Measurements from ENCODE around the gene PANX1.

Gene PANX1

DNA sequence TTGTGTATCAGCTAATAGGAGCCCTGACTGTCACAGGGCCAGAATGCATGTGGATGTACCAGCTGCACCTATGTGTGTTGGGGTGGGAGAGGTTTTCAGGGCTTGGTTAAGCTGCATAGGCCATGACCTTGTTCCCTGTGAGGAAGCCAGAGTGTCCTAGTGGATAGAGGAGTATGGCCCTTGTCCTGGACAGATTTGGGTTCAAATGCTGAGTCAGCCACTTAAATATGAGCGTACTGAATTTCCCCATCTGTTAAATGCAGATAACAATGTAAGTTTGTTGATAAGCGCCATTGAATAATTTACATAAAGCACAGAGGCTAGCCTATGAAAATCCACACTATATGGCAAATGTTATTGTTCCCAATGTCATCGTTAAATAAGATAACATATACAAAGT lies 74.4 kb downstream of the PANX1 start:
- Mint-ChIP-seq H3K27me3 (no peaks in the 10 kb centered on the region), H3K4me1 (ENCODE audit: low read depth) (no peaks in the 10 kb centered on the region), H3K9me3 (peaks cover 4% of the 10 kb centered on the region), H3K27ac (no peak overlapping the region), H3K36me3 (ENCODE audit: low read depth) (no peaks in the 10 kb centered on the region), H3K4me3 (no peak overlapping the region)

DNA sequence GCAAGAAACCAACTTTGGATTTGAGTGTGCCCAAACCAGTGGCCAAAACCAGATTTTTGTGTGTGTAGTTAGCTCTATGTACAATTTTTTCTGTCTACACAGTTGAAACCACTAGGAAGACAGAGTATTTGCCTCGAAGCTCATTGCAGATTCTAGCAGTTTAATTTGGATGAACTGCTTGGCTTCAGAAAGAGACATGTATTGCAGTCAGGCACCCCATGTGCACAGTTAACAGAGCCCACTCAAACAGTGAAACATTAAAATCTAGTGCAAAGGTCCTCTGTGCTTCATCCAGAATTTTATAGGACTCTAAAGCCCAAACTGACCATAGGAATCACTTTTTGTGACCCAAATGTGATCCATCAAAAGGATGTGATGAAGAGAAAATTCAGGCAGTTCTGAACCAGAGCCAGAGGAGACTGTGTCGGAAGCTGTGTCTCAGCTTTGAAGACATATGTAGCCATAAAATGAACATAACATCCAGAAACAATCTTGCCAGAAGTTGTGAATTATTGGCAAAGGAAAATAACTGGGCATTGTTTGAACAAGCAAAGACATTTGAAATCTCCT lies 82.7 kb downstream of the PANX1 start:
- Mint-ChIP-seq H3K36me3 (ENCODE audit: low read depth) (no peaks in the 10 kb centered on the region), H3K27me3 (no peaks in the 10 kb centered on the region), H3K4me1 (ENCODE audit: low read depth) (no peaks in the 10 kb centered on the region), H3K27ac (no peak overlapping the region), H3K9me3 (peaks cover 17% of the 10 kb centered on the region), H3K4me3 (no peak overlapping the region)

DNA sequence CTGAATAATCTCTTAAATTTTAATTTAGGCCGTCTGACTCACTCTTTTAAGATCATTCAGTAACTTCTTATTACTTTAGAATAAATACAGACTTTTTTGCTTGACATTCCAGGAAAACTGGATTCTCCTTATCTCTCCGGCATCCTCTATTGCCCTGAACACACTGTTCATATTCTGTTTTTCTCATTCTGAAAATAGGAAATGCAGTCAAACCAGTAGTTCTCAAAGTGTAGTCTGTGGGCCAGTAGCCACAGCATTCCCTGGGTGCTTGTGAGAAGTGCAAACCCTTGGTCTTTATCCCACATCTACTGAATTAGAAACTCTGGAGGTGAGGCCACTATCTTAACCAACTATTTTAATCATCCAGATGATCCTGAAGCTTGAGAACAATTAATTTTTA lies 84.3 kb downstream of the PANX1 start:
- no peak overlapping the region for H3K27ac Mint-ChIP-seq
- H3K27me3 Mint-ChIP-seq, result no peaks in the 10 kb centered on the region
- H3K4me3 Mint-ChIP-seq, result no peak overlapping the region
- H3K9me3 Mint-ChIP-seq, result peaks cover 19% of the 10 kb centered on the region
- no peaks in the 10 kb centered on the region for H3K4me1 Mint-ChIP-seq (ENCODE audit: low read depth)
- H3K36me3 Mint-ChIP-seq (ENCODE audit: low read depth), result no peaks in the 10 kb centered on the region

DNA sequence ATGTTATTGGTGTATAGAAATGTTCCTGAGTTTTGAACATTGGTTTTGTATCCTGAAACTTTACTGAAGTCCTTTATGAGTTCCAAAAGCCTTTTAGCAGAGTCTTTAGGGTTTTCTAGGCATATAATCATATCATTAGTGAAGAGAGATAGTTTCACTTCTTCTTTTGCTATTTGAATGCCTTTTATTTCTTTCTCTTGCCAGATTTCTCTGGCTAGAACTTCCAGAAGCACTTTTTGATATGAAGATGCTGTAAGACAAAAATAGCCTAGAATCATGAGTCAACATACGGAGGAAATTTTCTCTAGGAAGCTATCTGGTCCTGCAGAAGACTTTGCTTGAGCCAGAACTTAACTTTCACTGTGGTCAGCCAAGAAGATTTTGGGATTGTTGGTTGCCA lies 89.1 kb downstream of the PANX1 start:
- no peak overlapping the region for H3K4me3 Mint-ChIP-seq

DNA sequence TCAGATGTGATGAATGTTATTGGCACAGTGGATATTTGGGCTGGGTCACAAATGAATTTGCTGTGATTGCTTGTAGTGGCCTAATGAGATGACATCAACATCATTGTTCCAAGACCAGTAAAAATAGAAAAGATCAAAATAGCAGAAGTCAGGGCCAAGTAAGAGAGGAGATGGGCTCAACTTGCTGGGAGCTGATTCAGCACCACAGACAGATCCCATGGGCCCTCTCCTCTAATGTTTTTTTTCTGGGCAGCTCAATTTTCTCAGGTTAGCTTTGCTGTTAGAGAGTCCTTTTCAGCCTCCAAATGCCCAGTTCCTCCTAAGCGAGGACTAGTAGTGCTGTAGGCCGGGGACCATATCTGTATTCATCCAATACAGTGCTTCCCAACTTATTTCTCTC lies 89.7 kb downstream of the PANX1 start:
- no peaks in the 10 kb centered on the region for H3K36me3 Mint-ChIP-seq (ENCODE audit: low read depth)
- no peaks in the 10 kb centered on the region for H3K4me1 Mint-ChIP-seq (ENCODE audit: low read depth)
- no peaks in the 10 kb centered on the region for H3K27me3 Mint-ChIP-seq
- H3K9me3 Mint-ChIP-seq, result peaks cover 20% of the 10 kb centered on the region
- H3K27ac Mint-ChIP-seq, result no peak overlapping the region
- H3K4me3 Mint-ChIP-seq, result no peak overlapping the region

More for the DNA sequence above, 89.1 kb downstream of the PANX1 start:
- Mint-ChIP-seq H3K27me3 (no peaks in the 10 kb centered on the region), H3K36me3 (ENCODE audit: low read depth) (no peaks in the 10 kb centered on the region), H3K9me3 (peaks cover 19% of the 10 kb centered on the region), H3K4me1 (ENCODE audit: low read depth) (no peaks in the 10 kb centered on the region), H3K27ac (no peak overlapping the region)

DNA sequence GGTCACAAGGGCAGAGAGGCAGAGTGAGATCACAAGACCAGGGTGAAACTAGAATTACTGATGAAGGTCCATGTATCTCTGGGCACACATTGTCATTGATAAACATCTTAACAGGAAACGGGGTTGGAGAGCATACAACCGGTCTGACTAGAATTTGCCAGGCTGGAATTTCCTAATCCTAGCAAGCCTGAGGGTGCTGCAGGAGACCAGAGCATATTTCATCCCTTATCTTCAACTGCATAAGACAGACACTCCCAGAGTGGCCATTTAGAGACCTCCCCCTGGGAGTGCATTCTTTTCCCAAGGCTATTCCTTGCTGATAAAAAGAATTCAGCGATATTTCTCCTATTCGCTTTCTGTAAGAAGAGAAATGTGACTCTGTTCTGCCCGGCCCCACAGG lies 91.1 kb downstream of the PANX1 start:
- H3K27ac Mint-ChIP-seq, result no peak overlapping the region
- H3K36me3 Mint-ChIP-seq (ENCODE audit: low read depth), result no peaks in the 10 kb centered on the region
- H3K4me1 Mint-ChIP-seq (ENCODE audit: low read depth), result no peaks in the 10 kb centered on the region
- H3K27me3 Mint-ChIP-seq, result no peaks in the 10 kb centered on the region
- no peak overlapping the region for H3K4me3 Mint-ChIP-seq
- H3K9me3 Mint-ChIP-seq, result peaks cover 20% of the 10 kb centered on the region

DNA sequence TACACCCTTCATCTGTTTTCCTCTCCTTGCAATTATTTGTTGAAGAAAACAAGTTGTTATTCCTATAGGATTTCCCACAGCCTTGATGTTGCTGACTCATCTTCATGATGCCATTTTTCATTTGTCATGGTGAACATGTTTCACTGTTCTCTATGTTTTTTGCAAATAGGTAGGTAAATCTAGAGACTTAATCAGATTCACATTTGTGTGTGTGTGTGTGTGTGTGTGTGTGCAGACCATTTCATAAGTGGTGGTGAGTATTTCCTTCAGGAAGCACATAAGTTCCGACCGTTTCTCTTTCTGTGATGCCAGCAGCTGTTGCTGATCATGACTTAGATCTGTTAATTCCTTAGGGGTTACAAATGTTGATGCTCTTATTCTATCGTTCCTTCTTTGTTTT lies 95.4 kb downstream of the PANX1 start:
- Mint-ChIP-seq H3K27ac (no peak overlapping the region), H3K27me3 (no peaks in the 10 kb centered on the region)

More for the DNA sequence above, 95.4 kb downstream of the PANX1 start:
- no peaks in the 10 kb centered on the region for H3K36me3 Mint-ChIP-seq (ENCODE audit: low read depth)
- H3K9me3 Mint-ChIP-seq, result peaks cover 15% of the 10 kb centered on the region
- H3K4me1 Mint-ChIP-seq (ENCODE audit: low read depth), result no peaks in the 10 kb centered on the region
- no peak overlapping the region for H3K4me3 Mint-ChIP-seq
